Osteoblast (primary cell): ENCODE data around the gene SAMD8. TPM values are rescaled to one million over a fixed set of nuclear protein-coding genes. Genes with fewer than 3 reads are reported as not detected.

Source experiments
- DNase-seq: peaks from one replicate; pipeline ENCODE4 v3.0.0; 2011; ENCODE audit warnings: low spot score, mixed read lengths; ENCODE audit not compliant: insufficient read length; ENCODE audit errors: missing footprints
- H2AFZ ChIP-seq: 2 replicates; pipeline ENCODE4 v1.6.0; 2011; ENCODE audit warnings: mild to moderate bottlenecking, low read length
- H3K27ac ChIP-seq: 2 replicates; pipeline ENCODE4 v1.5.1; 2011; ENCODE audit warnings: mild to moderate bottlenecking, low read depth, low read length, moderate library complexity
- H3K27me3 ChIP-seq: 2 replicates; pipeline ENCODE4 v1.6.0; 2012; ENCODE audit warnings: mild to moderate bottlenecking, control low read depth, inconsistent platforms, low read length, moderate library complexity; ENCODE audit not compliant: insufficient read depth
- H3K36me3 ChIP-seq: 2 replicates; pipeline ENCODE4 v1.5.1; 2011; ENCODE audit warnings: mild to moderate bottlenecking, low read length, control low read depth, moderate library complexity; ENCODE audit not compliant: insufficient read depth
- H3K4me1 ChIP-seq: 2 replicates; pipeline ENCODE4 v1.5.1; 2011; ENCODE audit warnings: mild to moderate bottlenecking, low read length, control low read depth, moderate library complexity; ENCODE audit not compliant: insufficient read depth
- H3K4me2 ChIP-seq: 2 replicates; pipeline ENCODE4 v1.6.0; 2011; ENCODE audit warnings: mild to moderate bottlenecking, low read length; ENCODE audit not compliant: insufficient read depth
- H3K4me3 ChIP-seq: fragments of 200-600 bp; sonication (generic); 3 replicates; pipeline ENCODE4 v1.5.1; 2012; ENCODE audit warnings: mild to moderate bottlenecking, low read length, inconsistent platforms; ENCODE audit not compliant: insufficient read depth
- H3K79me2 ChIP-seq: 2 replicates; pipeline ENCODE4 v1.6.0; 2012; ENCODE audit warnings: mild to moderate bottlenecking, low read length, control low read depth, inconsistent platforms; ENCODE audit not compliant: insufficient read depth
- H3K9me3 ChIP-seq: 2 replicates; pipeline ENCODE4 v1.5.1; 2011; ENCODE audit warnings: low read depth, low read length, control low read depth
- H4K20me1 ChIP-seq: 2 replicates; pipeline ENCODE4 v1.6.0; 2012; ENCODE audit warnings: mild to moderate bottlenecking, low read length, control low read depth; ENCODE audit not compliant: insufficient read depth
- CTCF ChIP-seq: IDR thresholded peaks from 2 replicates; pipeline ENCODE4 v1.5.1; 2011; ENCODE audit warnings: mild to moderate bottlenecking, low read depth, low read length, moderate library complexity; ENCODE audit errors: extremely low read depth
- total RNA-seq: library from RNA; depleted of rRNA; stranded (reverse); fragments of >200 nt; gene quantifications from 2 replicates; pipeline ENCODE4 v1.2.3, GENCODE V29; 2012

SAMD8 gene
- total RNA-seq, 1 donor = 31.5 TPM

GRCh38 chr10:75150656-75151055 lies 39.2 kb downstream of the SAMD8 start:
- Histone ChIP-seq H3K9me3 (no peaks in the 10 kb centered on the region), H2AFZ (no peak overlapping the region), H4K20me1 (no peaks in the 10 kb centered on the region), H3K4me3 (no peak overlapping the region), H3K79me2 (peaks cover 50% of the 10 kb centered on the region), H3K4me1 (peaks cover 7% of the 10 kb centered on the region), H3K27ac (no peak overlapping the region), H3K27me3 (no peaks in the 10 kb centered on the region), H3K36me3 (peaks cover 13% of the 10 kb centered on the region), H3K4me2 (no peak overlapping the region)
- no peak for DNase-seq
- TF ChIP-seq CTCF = no peak

GRCh38 chr10:75159519-75159918 lies 48.1 kb downstream of the SAMD8 start:
- peaks cover 11% of the 10 kb centered on the region for H3K36me3 ChIP-seq
- TF ChIP-seq CTCF = no peak
- H3K9me3 ChIP-seq = no peaks in the 10 kb centered on the region
- H3K4me2 ChIP-seq = no peak overlapping the region
- H2AFZ ChIP-seq = no peak overlapping the region
- peak; percentile 53 for DNase-seq
- no peaks in the 10 kb centered on the region for H3K27me3 ChIP-seq
- peaks cover 3% of the 10 kb centered on the region for H4K20me1 ChIP-seq
- no peak overlapping the region for H3K4me3 ChIP-seq
- no peak overlapping the region for H3K27ac ChIP-seq
- no peaks in the 10 kb centered on the region for H3K4me1 ChIP-seq
- peaks cover 65% of the 10 kb centered on the region for H3K79me2 ChIP-seq

- H3K4me2 ChIP-seq = no peak overlapping the region
- no peak overlapping the region for H3K27ac ChIP-seq
- no peak for DNase-seq
- TF ChIP-seq CTCF = no peak
- no peak overlapping the region for H3K4me3 ChIP-seq
- no peaks in the 10 kb centered on the region for H3K4me1 ChIP-seq
- H3K36me3 ChIP-seq = peaks cover 17% of the 10 kb centered on the region
- no peaks in the 10 kb centered on the region for H4K20me1 ChIP-seq
- no peaks in the 10 kb centered on the region for H3K9me3 ChIP-seq
- no peak overlapping the region for H2AFZ ChIP-seq
- peaks cover 27% of the 10 kb centered on the region for H3K79me2 ChIP-seq
- H3K27me3 ChIP-seq = no peaks in the 10 kb centered on the region
Measured at GRCh38 chr10:75165684-75166622, 54.5 kb downstream of the SAMD8 start.

GRCh38 chr10:75166623-75166972 lies 55.1 kb downstream of the SAMD8 start:
- peaks cover 20% of the 10 kb centered on the region for H3K79me2 ChIP-seq
- TF ChIP-seq CTCF = no peak
- no peak overlapping the region for H3K4me2 ChIP-seq
- H3K27me3 ChIP-seq = no peaks in the 10 kb centered on the region
- no peaks in the 10 kb centered on the region for H3K4me1 ChIP-seq
- no peak overlapping the region for H2AFZ ChIP-seq
- H3K9me3 ChIP-seq = no peaks in the 10 kb centered on the region
- no peak overlapping the region for H3K27ac ChIP-seq
- H3K36me3 ChIP-seq = peaks cover 17% of the 10 kb centered on the region
- H3K4me3 ChIP-seq = no peak overlapping the region
- no peak for DNase-seq
- no peaks in the 10 kb centered on the region for H4K20me1 ChIP-seq
